Body of pancreas (tissue), 4 donors: ENCODE results near the gene GOLGA6D. TPM values are rescaled to one million over a fixed set of nuclear protein-coding genes. Genes with fewer than 3 reads are reported as not detected.
"Not testable (repeated sequence)": the region's sequence is repeated elsewhere in the genome, so short reads cannot be mapped to it uniquely, and the experiment has no call there.

ENCODE experiments used
- ATAC-seq: fragments of 150-250 bp; one replicate; pipeline ENCODE4 v1.9.1; 2016
- DNase-seq, 4 donors: peaks; one replicate each; pipeline ENCODE4 v3.0.0-alpha.2; 2019
- H3K27ac ChIP-seq, 4 donors: fragments of 200-600 bp; sonication (generic); 1 replicate in 3 of 4; 2 replicates in 1 of 4; pipeline versions ENCODE4 v1.5.1 to v1.6.1; 2016 to 2019; ENCODE audit warnings: mild to moderate bottlenecking in 1 of 4, mixed read lengths in 1 of 4, moderate library complexity in 1 of 4
- H3K27me3 ChIP-seq, 2 donors: fragments of 200-600 bp; sonication (generic); one replicate each; pipeline ENCODE4 v1.6.0; 2016; ENCODE audit warnings: mild to moderate bottlenecking in 1 of 2
- H3K36me3 ChIP-seq, 2 donors: fragments of 200-600 bp; sonication (generic); replicated peaks in 1 of 2; 2 replicates each; pipeline ENCODE4 v1.5.1; 2016; ENCODE audit warnings: low read depth in 2 of 2; ENCODE audit not compliant: insufficient read depth in 1 of 2
- H3K4me1 ChIP-seq: fragments of 200-600 bp; sonication (generic); one replicate; pipeline ENCODE4 v1.6.0; 2016
- H3K4me3 ChIP-seq, 2 donors: fragments of 200-600 bp; sonication (generic); 1 replicate in 1 of 2; 2 replicates in 1 of 2; pipeline ENCODE4 v1.5.1; 2016 to 2019
- H3K9me3 ChIP-seq, 3 donors: fragments of 200-600 bp; sonication (generic); 1 replicate in 2 of 3; 2 replicates in 1 of 3; pipeline ENCODE4 v1.5.1; 2016
- POLR2A ChIP-seq, 3 donors: fragments of 450-650 bp; IDR thresholded peaks; one replicate each; pipeline ENCODE4 v1.6.1; 2016; ENCODE audit warnings: antibody characterized with exemption in 3 of 3, mild to moderate bottlenecking in 2 of 3
- WGBS, 2 donors: methylation state at CpG; one replicate each; pipeline ENCODE4 v1.1.5; 2017; 5-methylcytosine and 5-hydroxymethylcytosine counted together
- intact Hi-C: fragments of 100-400 bp; cut with DNase I; formaldehyde crosslinking; loops from one replicate; pipeline ENCODE4 v1.15.1; 2023
- total RNA-seq, 2 donors: library from RNA; depleted of rRNA; stranded (reverse); fragments of >200 nt; gene quantifications; one replicate each; pipeline ENCODE4 v1.1.0, GENCODE V29; 2016
- TF ChIP-seq, protein P1 (sequence below), 7 experiments: fragments of 450-650 bp in 4 of 7; fragments of 200-600 bp in 3 of 7; sonication (generic) in 3 of 7; IDR thresholded peaks; one replicate each; pipeline ENCODE4 v1.5.1; 2016 to 2019; ENCODE audit warnings: antibody characterized with exemption in 7 of 7

GOLGA6D gene
- total RNA-seq, 2 donors from 2014 or later: not detected

DNA sequence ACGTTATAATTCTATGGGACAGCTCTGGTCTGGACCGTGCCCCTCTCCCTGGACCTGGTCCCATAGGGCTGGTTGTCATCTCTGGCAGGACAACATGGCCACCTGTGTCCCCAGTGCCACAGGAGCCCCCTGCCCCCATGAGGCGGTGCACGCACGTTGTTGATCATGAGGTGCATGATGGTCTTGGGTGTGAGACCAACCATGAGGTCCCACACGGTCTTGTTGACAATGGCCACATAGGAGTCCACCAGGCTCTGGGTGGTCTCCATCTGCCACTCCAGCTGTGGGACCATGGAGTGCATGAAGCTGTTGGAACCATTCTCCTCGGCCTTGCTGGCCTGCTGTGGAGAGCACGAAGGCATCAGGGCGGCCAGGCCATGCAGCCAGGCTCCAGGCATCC, 19.7 kb downstream of the GOLGA6D start:
- no peak overlapping the region for H3K27ac ChIP-seq
- TF ChIP-seq, protein P1, sequence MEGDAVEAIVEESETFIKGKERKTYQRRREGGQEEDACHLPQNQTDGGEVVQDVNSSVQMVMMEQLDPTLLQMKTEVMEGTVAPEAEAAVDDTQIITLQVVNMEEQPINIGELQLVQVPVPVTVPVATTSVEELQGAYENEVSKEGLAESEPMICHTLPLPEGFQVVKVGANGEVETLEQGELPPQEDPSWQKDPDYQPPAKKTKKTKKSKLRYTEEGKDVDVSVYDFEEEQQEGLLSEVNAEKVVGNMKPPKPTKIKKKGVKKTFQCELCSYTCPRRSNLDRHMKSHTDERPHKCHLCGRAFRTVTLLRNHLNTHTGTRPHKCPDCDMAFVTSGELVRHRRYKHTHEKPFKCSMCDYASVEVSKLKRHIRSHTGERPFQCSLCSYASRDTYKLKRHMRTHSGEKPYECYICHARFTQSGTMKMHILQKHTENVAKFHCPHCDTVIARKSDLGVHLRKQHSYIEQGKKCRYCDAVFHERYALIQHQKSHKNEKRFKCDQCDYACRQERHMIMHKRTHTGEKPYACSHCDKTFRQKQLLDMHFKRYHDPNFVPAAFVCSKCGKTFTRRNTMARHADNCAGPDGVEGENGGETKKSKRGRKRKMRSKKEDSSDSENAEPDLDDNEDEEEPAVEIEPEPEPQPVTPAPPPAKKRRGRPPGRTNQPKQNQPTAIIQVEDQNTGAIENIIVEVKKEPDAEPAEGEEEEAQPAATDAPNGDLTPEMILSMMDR (IDR thresholded peaks at IDR 0.05): no peak
- no peak for TF ChIP-seq POLR2A (IDR thresholded peaks at IDR 0.05)
- ATAC-seq: no peak
- no peak for DNase-seq
- intact Hi-C loops: loop anchor here (10.0 kb wide), 2 partner anchors 68 to 268 kb away; no protein-coding TSS in a partner anchor
- WGBS, 2 donors: 72 to 73% methylated on average over 5 to 9 of the region's 9 CpGs
- H3K36me3 ChIP-seq: no peaks in the 10 kb centered on the region
- H3K4me1 ChIP-seq: no peaks in the 10 kb centered on the region
- H3K9me3 ChIP-seq: no peaks in the 10 kb centered on the region
- no peaks in the 10 kb centered on the region for H3K27me3 ChIP-seq
- H3K4me3 ChIP-seq: no peak overlapping the region

DNA sequence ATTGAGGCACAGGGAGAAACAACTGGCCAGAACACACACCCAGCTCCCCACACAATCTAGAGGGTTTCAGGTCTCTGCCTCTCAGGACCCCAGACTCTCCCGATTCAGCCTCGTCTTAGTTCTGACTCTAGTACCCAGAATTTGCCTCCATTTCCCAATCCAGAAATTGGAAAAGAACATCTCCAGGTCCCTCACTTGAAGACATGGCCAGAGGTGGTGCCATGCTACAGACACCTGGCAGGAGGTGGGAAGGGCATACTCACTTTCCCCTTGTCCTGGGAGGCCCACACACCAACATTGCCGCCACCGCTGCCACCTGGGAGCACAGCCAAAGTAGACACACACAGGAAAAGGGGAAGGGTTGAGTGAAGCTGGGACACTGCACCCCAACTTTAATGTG, 20.1 kb downstream of the GOLGA6D start:
- H3K27me3 ChIP-seq, H3K36me3 ChIP-seq, H3K9me3 ChIP-seq, H3K4me3 ChIP-seq, H3K27ac ChIP-seq, ATAC-seq, DNase-seq, H3K4me1 ChIP-seq: not testable (repeated sequence)
- intact Hi-C loops: loop anchor here (10.0 kb wide), 2 partner anchors 68 to 268 kb away; no protein-coding TSS in a partner anchor
- WGBS, 2 donors: 78 to 87% methylated on average over 4 of the region's 4 CpGs

DNA sequence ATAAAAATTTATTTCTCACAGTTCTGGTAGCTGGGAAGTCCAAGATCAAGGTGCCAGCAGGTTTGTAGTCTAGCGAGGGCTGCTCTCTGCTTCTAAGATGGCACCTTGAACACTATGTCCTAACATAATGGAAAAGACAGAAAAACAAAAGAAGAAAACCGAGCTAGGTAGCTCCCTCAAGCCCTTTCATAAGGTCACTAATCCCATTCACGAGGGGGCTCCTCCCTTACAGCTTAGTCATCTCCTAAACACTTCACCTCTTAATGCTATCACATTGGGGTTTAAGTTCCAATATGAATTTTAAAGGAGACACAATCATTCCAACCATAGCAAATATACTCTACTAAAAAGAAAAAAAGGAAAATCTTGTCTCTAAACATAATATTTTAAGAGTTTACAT, 23.6 kb downstream of the GOLGA6D start:
- 44 to 57% methylated on average over 3 of the region's 3 CpGs for WGBS, 2 donors
- Histone ChIP-seq H3K9me3 (no peaks in the 10 kb centered on the region), H3K27me3 (peaks cover 0 to 4% of the 10 kb centered on the region in 2 donors), H3K27ac (no peak overlapping the region), H3K36me3 (no peaks in the 10 kb centered on the region), H3K4me3 (no peak overlapping the region), H3K4me1 (no peaks in the 10 kb centered on the region)
- intact Hi-C loops: loop anchor here (10.0 kb wide), 2 partner anchors 71 to 271 kb away; no protein-coding TSS in a partner anchor
- DNase-seq (no peak), ATAC-seq (no peak)
- TF ChIP-seq, protein P1 (IDR thresholded peaks at IDR 0.05): no peak
- TF ChIP-seq POLR2A (IDR thresholded peaks at IDR 0.05): no peak

DNA sequence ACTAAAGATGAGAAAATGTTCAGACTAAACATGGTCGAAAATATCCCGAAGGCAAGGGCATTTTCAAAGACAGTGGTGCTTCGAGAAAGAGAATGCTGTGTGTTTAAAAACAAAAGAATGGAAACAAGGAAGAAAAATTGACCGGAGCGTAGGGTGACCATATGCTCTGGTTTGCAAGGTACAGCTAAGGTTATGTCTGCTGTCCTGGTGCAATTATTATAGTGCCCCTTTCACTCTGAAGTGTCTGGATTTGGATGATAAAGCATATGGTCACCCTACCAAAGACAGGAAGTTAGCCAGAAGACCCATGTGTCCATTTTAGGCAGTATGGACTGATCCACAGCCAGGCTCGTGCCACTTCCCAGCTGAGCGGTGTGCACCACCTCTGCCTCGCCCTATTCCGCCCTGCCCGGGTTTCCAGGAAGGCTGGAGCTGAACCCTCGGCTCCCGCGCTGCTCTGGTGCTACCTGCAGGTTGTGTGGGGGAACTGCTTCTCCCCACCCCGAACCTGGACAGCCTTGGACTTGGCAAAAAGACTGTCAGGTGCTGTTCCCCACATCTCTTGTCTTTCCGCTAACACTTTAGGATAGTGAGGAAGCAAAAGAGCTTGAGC, 25.2 kb downstream of the GOLGA6D start:
- no peaks in the 10 kb centered on the region for H3K36me3 ChIP-seq
- no peaks in the 10 kb centered on the region for H3K9me3 ChIP-seq
- no peak overlapping the region for H3K4me3 ChIP-seq
- peak; percentile 92 for ATAC-seq
- TF ChIP-seq, protein P1 (IDR thresholded peaks at IDR 0.05): peak; percentile 29 to 84 (median 62)
- TF ChIP-seq POLR2A (IDR thresholded peaks at IDR 0.05): no peak
- DNase-seq: peak; percentile 64 to 82 (median 72)
- intact Hi-C loops: loop anchor here (10.0 kb wide), 2 partner anchors 73 to 273 kb away; no protein-coding TSS in a partner anchor
- H3K27ac ChIP-seq: no peak overlapping the region
- H3K27me3 ChIP-seq: peaks cover 0 to 4% of the 10 kb centered on the region in 2 donors
- 28 to 53% methylated on average over 7 to 15 of the region's 15 CpGs for whole genome bisulfite sequencing, 2 donors
- H3K4me1 ChIP-seq: no peaks in the 10 kb centered on the region

DNA sequence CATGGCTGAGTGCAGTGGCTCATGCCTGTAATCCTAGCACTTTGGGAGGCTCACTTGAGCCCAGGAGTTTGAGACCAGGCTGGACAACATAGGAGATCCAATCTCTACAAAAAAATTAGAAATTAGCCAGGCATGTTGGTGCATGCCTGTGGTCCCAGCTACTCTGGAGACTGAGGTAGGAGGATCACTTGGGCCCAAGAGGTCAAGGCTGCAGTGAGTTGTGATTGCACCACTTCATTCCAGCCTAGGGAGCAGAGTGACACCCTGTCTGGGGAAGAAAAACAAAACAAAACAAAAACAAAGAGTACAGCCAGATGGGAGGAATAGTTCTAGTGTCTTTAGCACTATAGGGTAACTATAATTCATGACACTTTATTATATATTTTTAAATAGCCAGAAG, 27.1 kb downstream of the GOLGA6D start:
- Histone ChIP-seq H3K4me1 (no peaks in the 10 kb centered on the region), H3K27me3 (peaks cover 0 to 4% of the 10 kb centered on the region in 2 donors), H3K27ac (no peak overlapping the region), H3K9me3 (no peaks in the 10 kb centered on the region), H3K36me3 (no peaks in the 10 kb centered on the region), H3K4me3 (no peak overlapping the region)
- TF ChIP-seq POLR2A (IDR thresholded peaks at IDR 0.05): no peak
- TF ChIP-seq, protein P1 (IDR thresholded peaks at IDR 0.05): no peak
- ATAC-seq (no peak), DNase-seq (no peak)
- intact Hi-C loops: loop anchor here (10.0 kb wide), 2 partner anchors 75 to 275 kb away; no protein-coding TSS in a partner anchor

DNA sequence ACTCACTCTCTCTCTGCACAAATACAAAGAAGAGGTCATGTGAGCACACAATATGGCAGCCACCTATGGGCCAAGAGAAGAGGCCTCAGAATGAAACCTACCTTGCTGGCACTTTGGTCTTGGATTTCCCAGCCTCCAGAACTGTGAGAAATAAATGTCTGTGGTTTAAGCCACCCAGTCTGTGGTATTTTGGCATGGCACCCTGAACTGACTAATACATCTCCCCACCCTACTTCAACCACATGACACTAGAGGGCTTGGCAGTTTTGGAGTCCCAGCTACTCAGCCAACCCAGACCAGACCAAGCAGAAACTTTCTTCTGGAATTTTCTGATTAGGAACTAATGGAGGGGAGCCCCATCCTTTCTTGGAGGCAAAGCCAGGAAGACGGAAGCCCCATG, 29.9 kb downstream of the GOLGA6D start:
- H3K27me3 ChIP-seq, H3K4me1 ChIP-seq, H3K36me3 ChIP-seq, H3K9me3 ChIP-seq, H3K4me3 ChIP-seq, intact Hi-C loops, ATAC-seq, H3K27ac ChIP-seq, DNase-seq: not testable (repeated sequence)
- whole genome bisulfite sequencing, 2 donors: 89 to 100% methylated on average over 1 of the region's 1 CpG
